ENCODE measurements around the gene GPR179.

GPR179 gene

GRCh38 chr17:38343608-38344419 is at the start of gene GPR179:
Gene GPR179 (minus strand): TSS chr17:38343956. CDS start chr17:38343789, 167 bp downstream.
- DNase-seq, result no peak

- no peak for DNase-seq
Observed at GRCh38 chr17:38379448-38379847, 35.7 kb upstream of the GPR179 start.

GRCh38 chr17:38369124-38369886 is 25.5 kb upstream of the GPR179 start:
- no peak for DNase-seq

- no peak for DNase-seq
Observed at GRCh38 chr17:38364741-38365140, 21.0 kb upstream of the GPR179 start.

- no peak for DNase-seq
Observed at GRCh38 chr17:38363016-38363415, 19.3 kb upstream of the GPR179 start.

- no peak for DNase-seq
Observed at GRCh38 chr17:38361694-38362465, 18.1 kb upstream of the GPR179 start.

GRCh38 chr17:38358586-38359513 is 15.1 kb upstream of the GPR179 start:
- no peak for DNase-seq

- DNase-seq, result no peak
Observed at GRCh38 chr17:38357486-38358123, 13.8 kb upstream of the GPR179 start.

GRCh38 chr17:38355251-38355650 is 11.5 kb upstream of the GPR179 start:
- DNase-seq, result no peak

- DNase-seq, result no peak
Observed at GRCh38 chr17:38354466-38354865, 10.7 kb upstream of the GPR179 start.

GRCh38 chr17:38353668-38354067 is 9.9 kb upstream of the GPR179 start:
- DNase-seq, result no peak

GRCh38 chr17:38353086-38353604 is 9.4 kb upstream of the GPR179 start:
- no peak for DNase-seq

- DNase-seq, result peak in 1 of 2 donors; percentile 1
Observed at GRCh38 chr17:38352245-38353085, 8.7 kb upstream of the GPR179 start.

- peak; percentile 90 to 94 for DNase-seq
Observed at GRCh38 chr17:38351412-38352222, 7.9 kb upstream of the GPR179 start, which contains the start of gene SOCS7. Gene SOCS7 (plus strand): TSS chr17:38351844. CDS start chr17:38352053, 209 bp downstream.

GRCh38 chr17:38350035-38350434 is 6.3 kb upstream of the GPR179 start:
- no peak for DNase-seq

GRCh38 chr17:38349097-38349730 is 5.5 kb upstream of the GPR179 start:
- peak; percentile 82 to 87 for DNase-seq

GRCh38 chr17:38345743-38346142 is 2.0 kb upstream of the GPR179 start:
- DNase-seq, result no peak

GRCh38 chr17:38344420-38344745 is 627 bp upstream of the GPR179 start:
- DNase-seq, result no peak

All from CD4-positive, alpha-beta T cell treated with Interleukin-1 beta for 1 hour (primary cell).